OCI-LY1 (cell line): Measurements from ENCODE around the gene PREX1.

Experiments used
- H2AFZ ChIP-seq: fragments of 200-600 bp; sonication (generic), shearing (Covaris generic); 2 replicates; pipeline ENCODE4 v1.6.0; 2014; ENCODE audit warnings: antibody characterized with exemption, mild to moderate bottlenecking, low read length
- H3F3A ChIP-seq: fragments of 200-600 bp; sonication (generic), shearing (Covaris generic); 2 replicates; pipeline ENCODE4 v1.6.0; 2014; ENCODE audit warnings: mild to moderate bottlenecking, antibody characterized with exemption, low read length, moderate library complexity; ENCODE audit not compliant: insufficient read depth
- H3K27ac ChIP-seq: fragments of 200-600 bp; sonication (generic); 2 replicates; pipeline ENCODE4 v1.5.1; 2014; ENCODE audit warnings: low read length, mixed run types, mild to moderate bottlenecking, low read depth; ENCODE audit not compliant: poor library complexity, severe bottlenecking
- H3K27me3 ChIP-seq: fragments of 200-600 bp; sonication (generic); 2 replicates; pipeline ENCODE4 v1.6.0; 2014; ENCODE audit warnings: antibody characterized with exemption, mild to moderate bottlenecking, low read length, moderate library complexity; ENCODE audit not compliant: insufficient read depth
- H3K36me3 ChIP-seq: fragments of 200-600 bp; sonication (generic); 2 replicates; pipeline ENCODE4 v1.6.1; 2014; ENCODE audit warnings: mild to moderate bottlenecking, antibody characterized with exemption, low read length, moderate library complexity, mixed read lengths; ENCODE audit not compliant: insufficient read depth
- H3K4me1 ChIP-seq: fragments of 200-600 bp; sonication (generic); 2 replicates; pipeline ENCODE4 v1.5.1; 2014; ENCODE audit warnings: mild to moderate bottlenecking, low read length, moderate library complexity; ENCODE audit not compliant: insufficient read depth, severe bottlenecking
- H3K4me2 ChIP-seq: fragments of 200-600 bp; sonication (generic), shearing (Covaris generic); 2 replicates; pipeline ENCODE4 v1.6.1; 2014; ENCODE audit warnings: low read length
- H3K4me3 ChIP-seq: fragments of 200-600 bp; sonication (generic); 2 replicates; pipeline ENCODE4 v1.5.1; 2014; ENCODE audit warnings: low read length, low read depth, mild to moderate bottlenecking, mixed read lengths; ENCODE audit not compliant: poor library complexity, severe bottlenecking
- H3K79me2 ChIP-seq: fragments of 200-600 bp; shearing (Covaris generic); 2 replicates; pipeline ENCODE4 v1.6.1; 2016; ENCODE audit warnings: mixed run types, low read length, mixed read lengths; ENCODE audit not compliant: insufficient read depth
- H3K9ac ChIP-seq: fragments of 200-600 bp; sonication (generic), shearing (Covaris generic); 2 replicates; pipeline ENCODE4 v1.6.1; 2014; ENCODE audit warnings: mild to moderate bottlenecking, low read length, mixed read lengths
- H3K9me2 ChIP-seq: fragments of 200-600 bp; sonication (generic), shearing (Covaris generic); 2 replicates; pipeline ENCODE4 v1.6.1; 2014; ENCODE audit warnings: low read depth, mild to moderate bottlenecking, low read length, mixed read lengths
- H3K9me3 ChIP-seq: fragments of 200-600 bp; shearing (Covaris generic); 2 replicates; pipeline ENCODE4 v1.6.1; 2014; ENCODE audit warnings: low read length, mixed read lengths
- H4K20me1 ChIP-seq: fragments of 200-600 bp; sonication (generic), shearing (Covaris generic); 2 replicates; pipeline ENCODE4 v1.6.0; 2016; ENCODE audit warnings: mild to moderate bottlenecking, low read length; ENCODE audit not compliant: insufficient read depth
- CTCF ChIP-seq: fragments of 200-600 bp; sonication (generic), shearing (Covaris generic); IDR thresholded peaks from 2 replicates; pipeline ENCODE4 v1.5.1; 2017; ENCODE audit warnings: mild to moderate bottlenecking, antibody characterized with exemption, low read length, moderate library complexity, mixed read lengths
- EZH2 ChIP-seq: fragments of 200-600 bp; sonication (generic), shearing (Covaris generic); IDR thresholded peaks from 2 replicates; pipeline ENCODE4 v1.8.0; 2017; ENCODE audit warnings: borderline replicate concordance, mixed run types, mild to moderate bottlenecking, antibody characterized with exemption, low read length, moderate library complexity, mixed read lengths

The PREX1 gene

GRCh38 chr20:48725555-48725991, 102.2 kb downstream of the PREX1 start:
- H3K4me2 ChIP-seq: no peak overlapping the region
- H3K36me3 ChIP-seq: no peaks in the 10 kb centered on the region
- no peaks in the 10 kb centered on the region for H4K20me1 ChIP-seq
- H3K4me1 ChIP-seq: no peaks in the 10 kb centered on the region
- no peaks in the 10 kb centered on the region for H3K9me2 ChIP-seq
- no peak for TF ChIP-seq EZH2
- no peaks in the 10 kb centered on the region for H3K79me2 ChIP-seq
- H3K27ac ChIP-seq: no peak overlapping the region
- no peaks in the 10 kb centered on the region for H3K9me3 ChIP-seq
- no peaks in the 10 kb centered on the region for H3K27me3 ChIP-seq
- no peak overlapping the region for H3K4me3 ChIP-seq
- H3K9ac ChIP-seq: no peak overlapping the region
- H2AFZ ChIP-seq: no peak overlapping the region
- H3F3A ChIP-seq: no peaks in the 10 kb centered on the region

GRCh38 chr20:48724891-48725554, 102.8 kb downstream of the PREX1 start:
- Histone ChIP-seq H3K79me2 (no peaks in the 10 kb centered on the region), H3K4me1 (no peaks in the 10 kb centered on the region), H3K27ac (no peak overlapping the region), H4K20me1 (no peaks in the 10 kb centered on the region), H3K4me3 (no peak overlapping the region), H2AFZ (no peak overlapping the region), H3F3A (no peaks in the 10 kb centered on the region), H3K9me2 (no peaks in the 10 kb centered on the region), H3K4me2 (no peak overlapping the region), H3K27me3 (no peaks in the 10 kb centered on the region), H3K36me3 (no peaks in the 10 kb centered on the region), H3K9ac (no peak overlapping the region), H3K9me3 (no peaks in the 10 kb centered on the region)
- TF ChIP-seq EZH2 (no peak), CTCF (no peak)

- H3K4me2 ChIP-seq: no peak overlapping the region
- no peak overlapping the region for H3K4me3 ChIP-seq
- H3K36me3 ChIP-seq: no peaks in the 10 kb centered on the region
- H4K20me1 ChIP-seq: no peaks in the 10 kb centered on the region
- H3K9me3 ChIP-seq: no peaks in the 10 kb centered on the region
- H3K27me3 ChIP-seq: no peaks in the 10 kb centered on the region
- H3K9ac ChIP-seq: no peak overlapping the region
- no peaks in the 10 kb centered on the region for H3K79me2 ChIP-seq
- H3K9me2 ChIP-seq: no peaks in the 10 kb centered on the region
- H2AFZ ChIP-seq: no peak overlapping the region
- TF ChIP-seq EZH2 (no peak), CTCF (no peak)
- no peaks in the 10 kb centered on the region for H3K4me1 ChIP-seq
- no peaks in the 10 kb centered on the region for H3F3A ChIP-seq
- no peak overlapping the region for H3K27ac ChIP-seq
Measured at GRCh38 chr20:48724382-48724781, 103.4 kb downstream of the PREX1 start.
